BLaER1 treated with 17β-estradiol and CSF1 and Interleukin-3, amounts not matched to agents 10 nM and 100 nM (cell line): ENCODE measurements around the gene LGALS1.

Source experiments
- H3K27ac ChIP-seq, 11 experiments: shearing (Covaris generic); formaldehyde crosslinking; 2 replicates each; pipeline ENCODE4 v1.8.1; 2022
- H3K27me3 ChIP-seq, 11 experiments: shearing (Covaris generic); formaldehyde crosslinking; 2 replicates each; pipeline ENCODE4 v1.8.1; 2022
- H3K36me3 ChIP-seq, 11 experiments: shearing (Covaris generic); formaldehyde crosslinking; 2 replicates each; pipeline ENCODE4 v1.8.1; 2022
- H3K4me1 ChIP-seq, 10 experiments: shearing (Covaris generic); formaldehyde crosslinking; 2 replicates each; pipeline ENCODE4 v1.8.1; 2022
- H3K4me2 ChIP-seq, 11 experiments: shearing (Covaris generic); formaldehyde crosslinking; 2 replicates each; pipeline ENCODE4 v1.8.1; 2022
- H3K4me3 ChIP-seq, 10 experiments: shearing (Covaris generic); formaldehyde crosslinking; 2 replicates each; pipeline ENCODE4 v1.8.1; 2022
- H3K9ac ChIP-seq, 11 experiments: shearing (Covaris generic); formaldehyde crosslinking; 2 replicates each; pipeline ENCODE4 v1.8.1; 2022
- H3K9me3 ChIP-seq, 11 experiments: shearing (Covaris generic); formaldehyde crosslinking; replicated peaks in 1 of 11; 2 replicates each; pipeline ENCODE4 v1.8.1; 2022
- H4K20me1 ChIP-seq, 11 experiments: shearing (Covaris generic); formaldehyde crosslinking; 2 replicates each; pipeline ENCODE4 v1.8.1; 2022
- Cebpa-rat ChIP-seq, 11 experiments: shearing (Covaris generic); IDR thresholded peaks; 2 replicates each; pipeline ENCODE4 v1.8.1; 2022

The LGALS1 gene

GRCh38 chr22:37630839-37631435 lies 44.5 kb upstream of the LGALS1 start:
- Histone ChIP-seq H3K4me2 (peak overlapping the region; percentile 87 to 99 (median 95)), H3K9ac (peak overlapping the region; percentile 73 to 91 (median 87); a peak in 21 of 22 replicates), H3K27me3 (no peaks in the 10 kb centered on the region), H3K36me3 (peaks cover 0 to 44% (median 34%) of the 10 kb centered on the region in 11 experiments; a peak in 18 of 22 replicates), H3K9me3 (no peaks in the 10 kb centered on the region), H4K20me1 (no peaks in the 10 kb centered on the region; a peak in 2 of 22 replicates), H3K4me3 (no peak overlapping the region), H3K27ac (peak overlapping the region; percentile 78 to 97 (median 92); a peak in 21 of 22 replicates), H3K4me1 (peaks cover 99 to 100% (median 100%) of the 10 kb centered on the region in 10 experiments)
- TF ChIP-seq Cebpa-rat (IDR thresholded peaks at IDR 0.05), result no peak

- Histone ChIP-seq H3K9me3 (no peaks in the 10 kb centered on the region), H4K20me1 (no peaks in the 10 kb centered on the region; a peak in 2 of 22 replicates), H3K4me1 (peaks cover 99 to 100% (median 100%) of the 10 kb centered on the region in 10 experiments), H3K27me3 (no peaks in the 10 kb centered on the region), H3K27ac (peak overlapping the region; percentile 78 to 97 (median 92); a peak in 21 of 22 replicates), H3K4me2 (peak overlapping the region; percentile 87 to 99 (median 95)), H3K9ac (peak overlapping the region; percentile 73 to 91 (median 87); a peak in 20 of 22 replicates), H3K36me3 (peaks cover 0 to 44% (median 34%) of the 10 kb centered on the region in 11 experiments; a peak in 17 of 22 replicates), H3K4me3 (peak overlapping the region in 1 of 10 experiments; percentile 21; a peak in 2 of 20 replicates)
- no peak for TF ChIP-seq Cebpa-rat (IDR thresholded peaks at IDR 0.05)
Observed at GRCh38 chr22:37631448-37632173, 43.8 kb upstream of the LGALS1 start.

- Histone ChIP-seq H3K36me3 (peaks cover 0 to 44% (median 34%) of the 10 kb centered on the region in 11 experiments; a peak in 17 of 22 replicates), H3K9me3 (no peaks in the 10 kb centered on the region), H3K9ac (peak overlapping the region; percentile 73 to 91 (median 87)), H4K20me1 (no peaks in the 10 kb centered on the region; a peak in 2 of 22 replicates), H3K27ac (peak overlapping the region; percentile 78 to 97 (median 92)), H3K4me1 (peaks cover 99 to 100% (median 100%) of the 10 kb centered on the region in 10 experiments), H3K4me3 (peak overlapping the region in 8 of 10 experiments; percentile 1 to 49 (median 18); a peak in 10 of 20 replicates), H3K4me2 (peak overlapping the region; percentile 87 to 99 (median 95)), H3K27me3 (no peaks in the 10 kb centered on the region)
- no peak for TF ChIP-seq Cebpa-rat (IDR thresholded peaks at IDR 0.05)
Observed at GRCh38 chr22:37632174-37633088, 43.0 kb upstream of the LGALS1 start.

- Histone ChIP-seq H4K20me1 (no peaks in the 10 kb centered on the region; a peak in 2 of 22 replicates), H3K4me1 (peaks cover 99 to 100% (median 100%) of the 10 kb centered on the region in 10 experiments), H3K4me2 (peak overlapping the region; percentile 87 to 99 (median 95)), H3K27ac (peak overlapping the region; percentile 78 to 97 (median 92)), H3K27me3 (no peaks in the 10 kb centered on the region), H3K9me3 (no peaks in the 10 kb centered on the region), H3K4me3 (peak overlapping the region in 8 of 10 experiments; percentile 1 to 49 (median 18); a peak in 12 of 20 replicates), H3K36me3 (peaks cover 0 to 44% (median 34%) of the 10 kb centered on the region in 11 experiments; a peak in 17 of 22 replicates), H3K9ac (peak overlapping the region; percentile 73 to 91 (median 87))
- no peak for TF ChIP-seq Cebpa-rat (IDR thresholded peaks at IDR 0.05)
Observed at GRCh38 chr22:37633089-37633624, 42.3 kb upstream of the LGALS1 start.

- H3K9me3 ChIP-seq, result no peaks in the 10 kb centered on the region
- H3K4me3 ChIP-seq, result peak overlapping the region in 9 of 10 experiments; percentile 13 to 49 (median 36); a peak in 16 of 20 replicates
- H3K36me3 ChIP-seq, result peaks cover 0 to 38% (median 34%) of the 10 kb centered on the region in 11 experiments; a peak in 17 of 22 replicates
- peaks cover 99 to 100% (median 100%) of the 10 kb centered on the region in 10 experiments for H3K4me1 ChIP-seq
- 0 out of 22 replicates have a peak, but pooled peaks of 2 of the 11 experiments have one; percentile 14 to 43 for TF ChIP-seq Cebpa-rat (IDR thresholded peaks at IDR 0.05)
- H3K27me3 ChIP-seq, result no peaks in the 10 kb centered on the region
- peak overlapping the region; percentile 73 to 91 (median 87) for H3K9ac ChIP-seq
- peak overlapping the region; percentile 78 to 97 (median 92) for H3K27ac ChIP-seq
- H4K20me1 ChIP-seq, result no peaks in the 10 kb centered on the region; a peak in 2 of 22 replicates
- peak overlapping the region; percentile 87 to 99 (median 95) for H3K4me2 ChIP-seq
Observed at GRCh38 chr22:37633625-37634416, 41.6 kb upstream of the LGALS1 start.

- Histone ChIP-seq H3K27me3 (no peaks in the 10 kb centered on the region), H3K4me2 (peak overlapping the region; percentile 87 to 99 (median 95)), H3K9ac (peak overlapping the region; percentile 66 to 91 (median 87)), H3K4me3 (peak overlapping the region in 9 of 10 experiments; percentile 13 to 49 (median 36); a peak in 16 of 20 replicates), H3K9me3 (no peaks in the 10 kb centered on the region), H4K20me1 (no peaks in the 10 kb centered on the region; a peak in 2 of 22 replicates), H3K36me3 (peaks cover 0 to 31% (median 30%) of the 10 kb centered on the region in 11 experiments; a peak in 17 of 22 replicates), H3K27ac (peak overlapping the region; percentile 52 to 97 (median 92)), H3K4me1 (peaks cover 97 to 100% (median 99%) of the 10 kb centered on the region in 10 experiments)
- TF ChIP-seq Cebpa-rat (IDR thresholded peaks at IDR 0.05), result peak in 1 of 11 experiments; percentile 5; a peak in 2 of 22 replicates
Observed at GRCh38 chr22:37634417-37634924, 41.0 kb upstream of the LGALS1 start.

- Histone ChIP-seq H3K36me3 (peaks cover 0 to 24% (median 23%) of the 10 kb centered on the region in 11 experiments; a peak in 17 of 22 replicates), H3K4me2 (peak overlapping the region; percentile 87 to 99 (median 95)), H3K9me3 (no peaks in the 10 kb centered on the region), H3K9ac (peak overlapping the region; percentile 66 to 91 (median 87)), H3K27ac (peak overlapping the region; percentile 52 to 97 (median 92)), H4K20me1 (no peaks in the 10 kb centered on the region; a peak in 3 of 22 replicates), H3K4me1 (peaks cover 90 to 96% (median 92%) of the 10 kb centered on the region in 10 experiments), H3K27me3 (no peaks in the 10 kb centered on the region), H3K4me3 (peak overlapping the region in 6 of 10 experiments; percentile 17 to 49 (median 32); a peak in 6 of 20 replicates)
- no peak for TF ChIP-seq Cebpa-rat (IDR thresholded peaks at IDR 0.05)
Observed at GRCh38 chr22:37635157-37635556, 40.3 kb upstream of the LGALS1 start.
